HG02884 (cell line): ENCODE data around the gene TTLL5.
"Not testable (repeated sequence)": the region's sequence is repeated elsewhere in the genome, so short reads cannot be mapped to it uniquely, and the experiment has no call there.

Experiments
- ATAC-seq: cut with Tn5 transposase; IDR thresholded peaks from one replicate; pipeline ENCODE4 v1.9.1; 2021; ENCODE audit warnings: mild to moderate bottlenecking, moderate library complexity; ENCODE audit not compliant: unreplicated experiment

TTLL5 gene

GRCh38 chr14:75831455-75831854 lies 170.4 kb downstream of the TTLL5 start:
- ATAC-seq = no peak

- no peak for ATAC-seq
Measured at GRCh38 chr14:75831952-75832351, 170.9 kb downstream of the TTLL5 start.

GRCh38 chr14:75832621-75833297 lies 171.7 kb downstream of the TTLL5 start:
- no peak for ATAC-seq

DNA sequence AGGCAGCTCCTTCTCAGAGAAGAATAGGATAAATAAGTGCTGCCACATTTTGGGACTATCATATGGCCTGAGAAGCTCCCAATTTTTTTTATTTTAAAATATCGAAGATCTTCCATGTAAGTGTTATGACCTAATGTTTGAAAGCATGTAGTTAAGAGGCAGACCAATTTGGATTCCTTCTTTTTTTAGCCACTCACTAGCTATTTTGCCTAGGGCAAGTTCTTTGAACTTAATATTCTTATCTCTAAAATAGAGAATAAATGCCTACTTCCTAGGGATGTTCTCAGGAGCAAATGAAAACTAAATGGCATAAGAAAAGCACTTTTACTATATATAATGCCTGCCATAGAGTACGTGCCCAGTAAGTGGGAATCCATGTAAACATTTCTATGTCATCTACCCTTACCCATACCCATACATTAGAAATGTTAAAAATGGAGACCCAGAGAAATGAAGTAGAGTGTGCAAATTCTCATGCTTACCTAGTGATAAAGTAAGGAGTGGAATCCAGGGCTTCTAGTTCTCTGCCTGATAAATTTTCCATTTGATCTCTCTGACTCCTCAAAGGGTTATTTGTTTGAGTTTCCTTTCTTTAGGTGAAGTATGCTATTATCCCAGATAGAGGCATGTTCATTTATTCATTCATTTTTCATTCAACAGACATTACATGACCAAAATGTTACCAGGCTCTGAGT lies 172.4 kb downstream of the TTLL5 start:
- no peak for ATAC-seq

DNA sequence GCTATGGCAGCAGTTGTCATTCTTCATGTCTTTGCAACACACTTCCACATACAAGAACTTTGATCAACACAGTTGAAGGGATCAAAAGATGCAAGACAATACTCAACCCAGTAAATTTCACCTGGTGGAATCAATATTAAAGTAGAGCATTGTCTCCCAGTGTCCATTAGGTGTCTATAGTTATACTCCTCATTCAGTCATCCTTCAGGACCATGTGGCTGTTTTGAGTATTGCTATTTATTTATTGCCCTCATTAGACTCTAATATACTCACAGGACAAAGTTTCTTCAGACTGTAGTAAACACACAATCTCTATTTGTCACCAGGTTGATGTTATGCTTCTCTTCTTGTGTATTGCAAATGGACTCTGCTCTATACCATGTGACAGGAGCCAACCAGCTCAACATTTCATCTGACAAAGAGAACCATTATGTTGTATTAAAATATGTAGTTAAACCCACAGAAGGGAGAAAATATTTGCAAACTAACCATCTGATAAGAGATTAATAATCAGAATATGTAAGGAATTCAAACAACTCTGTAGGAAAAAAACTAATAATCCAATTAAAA lies 174.2 kb downstream of the TTLL5 start:
- no peak for ATAC-seq

- no peak for ATAC-seq
Measured at GRCh38 chr14:75835737-75836136, 174.7 kb downstream of the TTLL5 start.

- ATAC-seq = no peak
Measured at GRCh38 chr14:75837151-75837787, 176.2 kb downstream of the TTLL5 start.

- ATAC-seq = no peak
Measured at GRCh38 chr14:75840911-75841310, 179.9 kb downstream of the TTLL5 start.

DNA sequence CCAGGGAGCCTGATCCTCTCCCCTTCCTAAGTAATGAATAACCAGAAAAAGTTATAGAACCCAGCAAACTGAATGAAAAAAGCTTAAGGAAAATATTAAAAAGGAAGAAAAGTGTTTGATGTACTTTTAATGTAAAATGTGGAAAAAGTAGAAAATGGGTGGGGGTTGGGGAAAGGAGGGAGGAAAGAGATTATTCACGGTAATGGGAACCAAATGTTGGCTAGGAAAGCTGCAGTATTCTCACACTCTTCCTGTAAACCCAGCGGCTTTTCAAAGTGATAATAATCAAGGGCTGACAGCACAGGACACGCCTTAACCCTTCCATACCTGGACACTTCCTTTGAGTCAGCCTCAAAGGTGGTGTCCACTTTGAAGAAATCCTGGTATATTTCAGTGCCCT lies 181.5 kb downstream of the TTLL5 start:
- no peak for ATAC-seq

DNA sequence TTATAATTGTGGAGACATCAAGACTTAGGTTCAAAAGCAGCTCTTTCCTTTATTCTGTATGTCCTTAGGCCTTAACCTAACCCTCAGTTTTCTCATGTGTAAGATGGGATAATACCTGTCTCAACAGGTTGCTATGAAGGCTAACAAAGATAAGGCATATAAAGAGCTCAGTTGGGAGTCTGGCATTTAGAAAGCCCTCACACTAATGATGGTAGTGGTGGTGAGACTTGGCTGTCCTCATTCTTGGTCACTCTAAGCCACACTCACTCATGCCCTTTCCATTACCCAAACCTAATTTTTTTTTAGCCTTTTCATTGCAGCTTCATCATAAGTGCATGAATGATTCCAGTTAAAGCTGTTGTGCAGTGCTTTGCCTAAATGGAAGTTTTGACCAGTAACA lies 183.4 kb downstream of the TTLL5 start:
- no peak for ATAC-seq

- no peak for ATAC-seq
Measured at GRCh38 chr14:75845136-75845804, 184.2 kb downstream of the TTLL5 start.

DNA sequence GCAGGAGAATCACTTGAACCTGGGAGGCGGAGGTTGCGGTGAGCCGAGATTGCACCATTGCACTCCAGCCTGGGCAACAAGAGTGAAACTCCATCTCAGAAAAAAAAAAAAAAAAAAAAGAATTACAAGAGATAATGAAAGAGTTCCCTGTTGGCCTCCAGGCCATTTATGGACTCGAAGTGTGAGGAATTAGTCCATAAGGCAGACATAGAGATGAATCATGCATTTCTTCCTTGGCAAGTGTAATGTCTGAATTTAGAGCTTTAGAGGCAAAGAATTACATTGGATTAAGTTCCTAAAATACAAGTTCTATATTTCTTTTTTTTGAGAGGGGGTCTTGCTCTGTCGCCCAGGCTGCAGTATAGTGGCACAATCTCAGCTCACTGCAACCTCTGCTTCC lies 185.6 kb downstream of the TTLL5 start:
- not testable (repeated sequence) for ATAC-seq

- ATAC-seq = no peak
Measured at GRCh38 chr14:75847584-75847983, 186.5 kb downstream of the TTLL5 start.

DNA sequence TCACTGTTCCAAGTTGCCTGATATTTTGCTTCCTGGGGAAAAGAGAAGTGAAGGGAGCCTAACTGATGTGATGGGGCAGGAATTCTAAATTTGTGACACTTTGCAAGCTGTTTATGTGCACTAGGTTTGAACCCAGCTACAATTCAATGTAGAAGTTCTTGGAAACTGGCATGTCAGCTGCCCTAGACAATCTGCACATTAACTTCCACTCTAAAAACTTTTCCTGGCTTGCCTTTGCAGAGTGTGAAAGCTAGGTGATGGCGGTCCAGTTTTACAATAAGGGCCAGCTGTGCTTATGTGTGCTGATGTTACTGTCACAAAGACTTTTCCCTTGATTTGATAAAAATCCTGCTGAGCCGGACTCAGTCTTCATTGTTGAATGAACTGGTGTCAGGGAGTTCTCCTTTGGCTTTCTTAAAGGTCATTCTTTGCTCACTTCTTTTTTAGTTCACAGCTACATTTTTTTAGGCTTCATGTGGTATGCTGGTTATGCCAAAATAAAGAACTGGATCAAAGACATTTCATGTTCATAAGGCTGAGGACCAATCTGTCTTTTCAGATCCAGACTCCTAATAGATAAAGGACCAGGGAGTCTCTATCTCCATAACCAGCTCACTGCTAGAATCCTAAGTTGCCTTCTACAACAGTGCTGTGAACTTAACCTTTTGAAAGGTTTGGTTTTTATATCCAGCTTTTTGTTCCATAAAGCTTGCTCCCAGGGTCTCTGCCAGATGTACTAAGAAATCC lies 187.3 kb downstream of the TTLL5 start:
- ATAC-seq = no peak

DNA sequence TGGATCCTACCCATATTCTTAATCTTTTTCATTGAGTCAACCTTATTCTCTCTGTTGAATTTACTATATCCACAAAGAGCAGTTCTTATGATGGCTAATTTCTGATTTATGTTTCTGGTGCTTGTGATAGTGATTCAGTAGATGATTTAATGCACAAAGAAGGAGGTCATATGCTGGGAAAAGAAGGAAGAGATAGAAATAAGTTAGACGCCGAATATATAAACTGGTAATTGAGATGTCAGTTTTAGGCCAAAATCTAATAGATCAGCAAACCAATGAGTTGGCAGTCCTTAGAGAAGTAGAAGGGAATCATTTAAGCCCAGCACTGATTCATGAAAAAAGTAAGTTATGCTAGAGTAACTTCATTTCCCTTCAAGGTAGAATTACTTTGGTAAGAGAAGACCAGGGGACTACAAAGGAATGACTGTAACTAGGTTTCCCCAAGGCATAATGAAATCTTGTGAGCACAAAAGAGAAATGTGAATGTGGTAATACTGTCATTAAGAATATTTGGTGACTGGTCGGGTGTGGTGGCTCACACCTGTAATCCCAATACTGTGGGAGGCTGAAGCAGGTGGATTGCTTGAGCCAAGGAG lies 188.4 kb downstream of the TTLL5 start:
- ATAC-seq = no peak

DNA sequence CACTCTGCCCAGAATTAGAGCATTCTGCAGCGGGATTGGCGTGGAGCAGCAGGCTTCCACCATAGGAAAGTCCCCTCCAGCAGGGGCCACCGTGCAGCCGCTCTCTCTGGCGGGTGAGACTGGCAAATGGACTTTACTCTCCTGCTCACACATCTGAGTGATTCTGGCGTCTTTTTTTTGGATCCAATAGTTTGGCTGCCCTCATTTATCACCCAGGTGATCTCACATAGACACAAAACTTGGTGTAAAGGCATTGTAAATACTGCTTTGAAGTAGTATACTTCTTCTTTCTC lies 190.5 kb downstream of the TTLL5 start:
- ATAC-seq = no peak

GRCh38 chr14:75854111-75854799 lies 193.2 kb downstream of the TTLL5 start:
- ATAC-seq = no peak

DNA sequence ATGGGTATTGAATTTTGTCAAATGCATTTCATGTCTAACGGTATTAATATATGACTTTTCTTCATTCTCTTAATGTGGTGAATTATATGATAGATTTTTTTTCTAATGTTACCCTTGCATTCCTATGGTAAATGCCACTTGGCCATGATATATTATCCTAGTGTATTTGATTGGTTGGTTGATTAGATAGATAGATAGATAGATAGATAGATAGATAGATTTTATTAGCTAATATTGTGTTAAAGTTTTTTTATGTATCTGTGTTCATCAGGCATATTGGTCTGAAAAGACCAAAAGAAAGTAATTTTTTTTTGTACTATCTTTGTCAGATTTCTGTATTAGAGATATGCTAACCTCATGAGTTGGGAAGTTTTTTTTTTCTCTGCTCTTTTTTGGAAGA lies 196.2 kb downstream of the TTLL5 start:
- ATAC-seq = no peak

DNA sequence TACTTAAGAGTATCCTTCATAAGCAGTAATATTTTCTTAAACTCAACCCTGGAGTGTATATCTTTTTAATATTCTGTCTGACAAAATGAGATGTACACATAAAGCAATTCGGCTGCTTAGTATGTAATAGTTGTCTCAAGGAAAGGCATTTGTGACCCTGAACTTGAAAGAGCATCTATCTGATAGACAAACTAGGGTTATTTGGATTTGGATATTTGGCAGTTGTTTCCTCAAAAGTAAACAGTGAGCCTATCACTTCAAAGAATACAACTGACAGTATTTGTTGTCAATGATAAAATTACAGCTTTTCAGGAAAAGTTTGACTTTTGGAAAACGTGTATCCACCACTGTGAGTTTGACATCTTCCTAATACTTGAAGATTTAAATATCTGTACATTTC lies 197.3 kb downstream of the TTLL5 start:
- ATAC-seq = no peak

DNA sequence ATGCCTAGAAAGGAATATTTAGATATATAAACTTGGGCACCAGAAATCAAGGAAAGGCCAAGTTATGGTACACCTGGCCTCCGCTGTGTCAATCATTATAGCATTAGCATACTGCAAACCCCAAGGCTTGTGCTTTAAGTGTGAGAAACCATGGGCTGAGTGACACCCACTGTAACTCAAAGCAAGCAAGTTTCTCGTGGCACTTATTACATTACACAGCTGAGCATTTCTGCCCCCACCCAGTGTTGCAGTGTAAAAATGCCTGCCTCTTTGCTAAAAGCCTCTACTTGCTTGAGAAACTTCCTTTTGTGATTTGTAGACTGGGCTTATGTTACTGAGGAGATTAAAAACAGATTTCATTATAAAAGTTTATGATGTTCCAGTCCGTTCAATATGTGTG lies 198.7 kb downstream of the TTLL5 start:
- ATAC-seq = no peak
